Fibroblast of skin of right quadriceps (primary cell): ENCODE data around the gene TMEM150A.
"Not testable (repeated sequence)": the region's sequence is repeated elsewhere in the genome, so short reads cannot be mapped to it uniquely, and the experiment has no call there.

ENCODE experiments used
- DNase-seq: peaks from one replicate; pipeline ENCODE4 v3.0.0-alpha.2; 2013

The TMEM150A gene

DNA sequence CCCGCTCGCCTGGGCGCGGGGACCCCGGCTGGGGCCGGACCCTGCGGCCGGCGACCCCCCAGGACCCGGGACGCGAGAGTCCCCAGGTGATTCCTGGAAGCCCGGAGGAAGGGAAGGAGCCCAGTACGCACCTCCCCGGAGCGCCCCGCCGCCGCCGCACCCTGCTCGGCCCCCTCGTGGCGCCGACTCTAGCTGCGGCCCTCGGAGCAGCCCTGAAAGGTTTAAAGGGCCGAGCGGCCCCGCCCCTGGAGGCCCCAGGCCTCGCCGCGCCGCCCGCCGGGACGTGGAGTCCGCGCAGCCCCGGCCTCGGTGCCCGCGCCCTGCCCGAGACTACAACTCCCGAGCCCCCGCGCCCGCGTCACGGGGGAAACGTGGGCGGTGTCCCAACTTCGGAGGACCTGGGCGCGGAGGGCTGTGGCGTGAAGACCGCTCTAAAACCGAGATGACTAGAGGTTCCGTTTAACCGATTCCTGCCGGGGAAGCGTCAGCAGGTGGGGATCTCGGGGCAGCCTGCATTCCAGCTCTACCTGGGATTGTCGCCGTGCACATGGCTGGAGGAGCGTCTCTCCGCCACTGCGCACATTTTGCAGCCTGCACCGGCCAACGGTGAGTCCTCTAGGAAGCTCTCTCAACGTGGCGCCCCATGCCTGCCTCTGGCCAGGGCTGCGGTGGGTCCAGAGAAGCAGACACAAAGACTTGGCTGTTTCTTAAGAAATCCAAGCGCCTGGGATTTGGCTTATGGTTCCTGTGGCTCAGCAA is at the start of gene TMEM150A:
TMEM150A (minus strand) TSS at position 223 of the 759 bp plus-strand sequence. CDS start 750 bp downstream, outside the sequence.
- DNase-seq = peak; percentile 88

- DNase-seq = no peak
These were observed 49.6 kb upstream of the TMEM150A start for GRCh38 chr2:85652056-85652455.

DNA sequence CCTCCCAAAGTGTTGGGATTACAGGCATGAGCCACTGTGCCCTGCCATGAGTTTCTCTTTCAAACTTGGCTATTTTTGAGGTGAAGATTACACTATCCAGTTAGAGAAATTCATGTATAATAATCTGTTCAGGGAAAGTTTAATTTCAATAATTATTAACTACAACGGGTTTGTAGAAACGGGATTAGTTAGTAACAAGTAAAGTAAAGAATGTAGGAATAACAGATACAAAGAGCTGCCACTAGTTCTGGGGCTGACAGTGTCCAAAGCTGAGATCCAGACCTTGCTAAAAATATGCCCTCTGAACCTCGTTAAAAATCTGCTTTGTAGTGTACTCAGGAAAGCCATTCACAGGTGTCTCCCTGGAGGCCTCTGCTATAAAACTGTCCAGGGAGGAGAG is 48.6 kb upstream of the TMEM150A start:
- no peak for DNase-seq

- no peak for DNase-seq
These were observed 48.0 kb upstream of the TMEM150A start for GRCh38 chr2:85650456-85650855.

GRCh38 chr2:85649201-85650190 is 47.0 kb upstream of the TMEM150A start:
- peak; percentile 67 for DNase-seq

DNA sequence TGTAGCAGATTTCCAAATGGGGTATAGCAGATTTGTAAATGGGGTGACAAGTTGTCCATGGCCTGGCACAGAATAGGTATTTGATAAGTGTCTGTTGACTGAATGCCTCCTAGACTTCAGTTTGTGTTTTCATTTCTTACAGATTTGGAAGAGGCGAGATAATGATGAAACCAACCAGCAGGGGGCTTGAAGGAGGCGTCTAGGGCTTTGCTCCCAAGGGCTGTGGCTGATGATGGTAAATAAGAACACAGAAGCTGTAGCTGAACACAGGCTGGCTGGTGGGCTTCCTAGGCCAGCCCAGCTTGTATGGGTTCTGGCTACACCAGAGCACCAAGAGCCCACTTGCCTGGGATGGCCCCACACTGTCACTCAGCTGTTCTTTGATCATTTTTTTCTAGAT is 46.1 kb upstream of the TMEM150A start:
- DNase-seq = peak; percentile 58

DNA sequence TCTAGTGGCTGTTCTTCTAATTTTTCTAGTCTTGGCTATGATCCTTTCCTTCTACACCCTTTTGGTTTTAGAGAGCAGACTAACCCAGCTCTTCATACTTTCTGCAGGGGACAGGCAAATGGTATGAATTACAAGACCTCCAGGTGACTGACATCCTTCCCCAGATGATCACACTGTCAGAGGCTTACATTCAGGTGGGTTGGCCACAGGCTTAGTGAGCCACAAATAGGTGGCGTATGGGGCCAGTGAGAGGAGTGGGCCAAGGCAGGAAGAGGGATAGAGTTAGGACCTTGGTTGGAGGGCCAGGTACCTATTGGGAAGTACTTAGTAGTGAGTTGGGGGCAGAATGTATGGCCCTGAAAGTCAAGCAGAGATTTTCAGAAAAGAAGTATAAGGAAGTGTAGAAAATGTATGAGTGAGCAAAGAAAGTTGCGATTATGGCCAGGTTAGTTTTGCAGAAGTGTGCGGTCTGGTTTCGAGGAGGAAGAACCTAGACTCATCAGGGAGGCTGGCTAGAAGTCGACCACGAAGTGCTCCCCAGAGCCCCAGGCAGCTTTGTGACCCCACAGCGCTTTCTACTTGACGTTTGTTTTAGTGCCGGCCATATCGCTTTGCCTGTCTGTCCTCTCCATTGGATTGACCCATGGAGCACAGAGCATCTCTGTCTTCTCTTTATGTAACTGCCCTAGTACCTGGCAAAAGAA is 45.5 kb upstream of the TMEM150A start:
- DNase-seq = no peak

DNA sequence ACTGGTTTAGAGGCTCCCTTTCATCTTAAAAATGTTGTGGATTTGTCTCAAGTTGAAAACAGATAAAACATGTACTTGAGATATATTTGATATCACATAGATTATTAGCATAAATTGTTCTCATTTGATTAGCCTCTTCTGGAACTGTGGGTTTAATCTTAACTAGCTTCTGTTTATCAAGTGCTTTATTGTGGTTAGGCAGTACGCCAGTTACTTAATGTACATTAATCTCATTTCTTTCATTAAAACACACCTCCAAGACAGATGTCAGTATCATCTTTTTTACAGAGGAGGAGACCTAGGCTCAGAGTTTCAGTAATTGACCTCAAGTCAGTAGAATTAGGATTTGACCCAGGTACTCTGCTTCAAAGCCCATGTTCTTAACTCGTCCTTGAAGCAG is 43.7 kb upstream of the TMEM150A start:
- DNase-seq = no peak

- no peak for DNase-seq
These were observed 42.4 kb upstream of the TMEM150A start for GRCh38 chr2:85644909-85645308.

DNA sequence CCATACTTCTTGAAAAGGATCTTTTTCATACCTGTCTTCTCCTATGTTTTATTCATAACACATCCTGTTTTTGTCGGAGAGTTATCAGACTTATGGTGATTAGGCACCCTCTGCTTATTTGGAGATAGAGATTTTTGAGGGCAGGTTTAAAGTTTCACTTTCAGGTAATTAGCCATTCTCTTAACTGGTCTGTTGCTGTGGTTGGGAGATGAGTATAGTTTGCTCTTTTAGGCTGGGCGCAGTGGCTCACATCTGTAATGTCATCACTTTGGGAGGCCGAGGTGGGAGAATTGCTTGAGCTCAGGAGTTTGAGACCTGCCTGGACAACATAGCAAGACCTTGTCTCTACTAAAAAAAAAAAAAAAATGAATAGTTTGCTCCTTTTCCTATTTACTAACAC is 40.2 kb upstream of the TMEM150A start:
- DNase-seq = no peak

DNA sequence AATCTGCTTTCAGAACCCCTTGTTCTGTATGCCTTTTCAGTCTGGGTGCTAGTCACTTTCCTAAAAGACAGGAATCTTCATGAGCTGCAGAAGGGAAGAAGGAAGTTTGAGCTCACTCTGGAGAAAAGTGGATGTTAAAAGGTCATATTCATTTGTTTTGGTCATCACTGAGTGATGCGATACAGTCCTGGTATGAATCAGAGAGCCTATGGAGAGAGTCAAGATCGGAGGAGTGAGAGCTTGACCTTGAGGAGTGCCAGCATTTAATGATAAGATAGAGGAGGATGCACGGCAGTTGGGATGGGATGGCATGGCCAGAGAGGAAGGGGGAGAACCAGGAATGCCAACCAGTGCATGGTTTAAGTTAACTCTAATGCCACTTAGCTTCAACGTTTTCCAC is 33.1 kb upstream of the TMEM150A start:
- no peak for DNase-seq

DNA sequence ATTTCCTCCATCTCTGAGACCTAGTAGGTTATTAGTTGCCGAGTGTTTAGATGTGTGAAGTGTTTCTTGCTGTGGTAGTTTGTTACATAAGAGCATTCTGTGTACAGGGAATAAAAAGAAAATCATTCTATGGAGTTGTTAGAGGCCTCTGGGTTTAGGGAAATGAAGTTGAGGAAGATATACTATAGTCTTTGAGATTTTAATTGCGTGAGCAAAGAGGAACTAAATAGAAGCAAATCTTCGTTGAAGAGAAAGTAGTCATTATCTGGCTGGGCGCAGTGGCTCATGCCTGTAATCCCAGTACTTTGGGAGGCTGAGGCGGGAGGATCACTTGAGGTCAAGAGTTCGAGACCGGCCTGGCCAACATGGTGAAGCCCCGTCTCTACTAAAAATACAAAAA is 32.5 kb upstream of the TMEM150A start:
- no peak for DNase-seq

DNA sequence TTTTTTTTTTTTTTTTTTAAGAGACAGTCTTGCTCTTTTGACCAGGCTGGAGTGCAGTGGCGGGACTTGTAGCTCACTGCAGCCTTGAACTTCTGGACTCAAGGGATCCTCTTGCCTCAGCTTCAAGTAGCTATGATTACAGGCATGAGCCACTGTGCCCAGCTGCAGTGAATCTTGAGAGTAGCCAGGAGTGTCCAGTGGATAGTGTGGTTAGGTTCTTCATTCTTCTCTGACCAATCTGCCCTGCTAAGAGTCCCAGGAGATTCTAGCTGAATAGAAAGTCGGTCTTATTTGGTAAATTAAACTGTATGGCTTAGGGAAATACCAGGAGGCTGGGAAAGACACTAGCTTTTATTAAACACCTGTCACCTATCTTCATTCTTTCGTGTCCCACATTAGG is 28.8 kb upstream of the TMEM150A start:
- DNase-seq = no peak

DNA sequence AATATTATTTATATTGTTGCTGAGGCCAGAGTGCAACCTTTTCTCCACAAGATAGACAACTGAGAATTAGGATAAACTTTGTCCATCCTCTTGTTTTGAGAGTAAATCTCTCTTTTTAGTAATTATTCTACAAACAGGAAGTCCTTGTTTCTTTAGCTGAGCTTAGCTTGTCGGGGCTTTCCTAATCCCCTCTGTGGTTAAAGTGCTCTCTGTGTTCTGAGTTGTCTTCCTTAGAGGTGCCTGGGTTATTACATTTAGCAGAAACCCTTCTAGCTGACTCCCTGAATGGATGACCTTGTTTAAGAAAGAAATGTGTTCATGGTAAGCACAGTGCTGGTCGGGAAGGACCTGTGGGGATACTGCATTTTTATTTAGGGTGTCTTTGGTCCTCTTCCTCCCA is 26.2 kb upstream of the TMEM150A start:
- no peak for DNase-seq

GRCh38 chr2:85623991-85624390 is 21.5 kb upstream of the TMEM150A start:
- no peak for DNase-seq

- no peak for DNase-seq
These were observed 18.8 kb upstream of the TMEM150A start for GRCh38 chr2:85621338-85621737.

DNA sequence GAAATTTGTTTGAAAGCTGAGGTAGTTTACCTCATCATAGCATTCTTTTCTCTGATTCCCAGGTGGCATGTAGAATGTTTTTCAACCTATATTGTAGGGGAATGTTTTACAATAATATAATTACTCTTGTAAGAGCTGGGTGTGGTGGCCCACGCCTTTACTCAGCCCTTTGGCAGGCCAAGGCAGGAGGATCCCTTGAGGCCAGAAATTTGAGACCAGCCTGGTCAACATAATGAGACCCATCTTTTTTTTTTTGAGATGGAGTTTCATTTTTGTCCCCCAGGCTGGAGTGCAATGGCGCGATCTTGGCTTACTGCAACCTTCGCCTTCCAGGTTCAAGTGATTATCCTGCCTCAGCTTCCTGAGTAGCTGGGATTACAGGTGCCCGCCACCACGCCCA is 17.1 kb upstream of the TMEM150A start:
- DNase-seq = no peak

DNA sequence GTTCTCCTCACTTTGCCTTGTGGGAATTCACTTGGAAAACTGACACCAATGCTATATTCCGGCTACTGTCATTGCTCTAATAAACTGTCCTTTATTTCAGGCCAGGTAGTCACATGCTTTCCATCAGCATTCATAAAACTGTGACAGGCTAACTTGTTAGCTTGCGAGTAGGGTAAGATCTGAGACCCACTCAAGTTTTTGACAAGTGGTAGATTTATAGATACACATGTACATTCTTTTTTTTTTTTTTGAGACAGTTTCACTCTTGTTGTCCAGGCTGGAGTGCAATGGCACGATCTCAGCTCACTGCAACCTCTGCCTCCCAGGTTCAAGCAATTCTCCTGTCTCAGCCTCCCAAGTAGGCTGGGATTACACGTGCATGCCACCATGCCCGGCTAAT is 15.2 kb upstream of the TMEM150A start:
- not testable (repeated sequence) for DNase-seq

DNA sequence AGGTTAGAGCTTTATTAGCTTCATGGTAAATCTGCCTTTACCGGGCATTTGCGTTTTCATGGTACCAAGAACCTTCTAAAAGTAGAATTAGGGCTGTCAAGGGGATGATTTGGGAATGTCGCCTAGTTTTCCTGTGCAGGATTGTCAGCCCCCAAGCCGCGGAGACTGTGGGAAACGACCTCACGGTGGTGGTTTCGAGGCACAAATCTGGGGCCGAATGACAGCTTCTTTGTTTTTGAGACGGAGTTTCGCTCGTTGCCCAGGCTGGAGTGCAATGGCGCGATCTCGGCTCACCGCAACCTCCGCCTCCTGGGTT is 12.9 kb upstream of the TMEM150A start:
- DNase-seq = no peak

DNA sequence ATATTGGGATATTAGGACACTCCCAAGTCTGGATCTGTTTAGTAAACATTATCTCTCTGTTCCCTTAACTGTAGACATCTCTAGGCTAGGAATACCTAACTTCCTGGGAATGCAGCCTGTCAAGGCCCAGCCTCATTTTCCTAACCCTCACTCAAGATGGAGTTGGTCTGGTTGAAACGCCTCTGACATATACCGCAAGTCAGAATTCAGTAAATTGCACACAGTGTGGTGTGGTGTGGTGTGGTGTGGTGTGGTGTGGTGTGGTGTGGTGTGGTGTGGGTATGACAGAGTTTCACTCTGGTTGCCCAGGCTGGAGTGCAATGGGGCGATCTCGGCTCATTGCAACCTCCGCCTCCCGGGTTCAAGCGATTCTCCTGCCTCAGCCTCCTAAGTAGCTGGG is 12.3 kb upstream of the TMEM150A start:
- not testable (repeated sequence) for DNase-seq

- no peak for DNase-seq
These were observed 11.4 kb upstream of the TMEM150A start for GRCh38 chr2:85613717-85614515.
